SIG-M5 treated with dmso at 0.1 percent for 504 hours (cell line): Measurements from ENCODE around the gene CNGA2.

ENCODE experiments used
- DNase-seq: peaks from one replicate; lab custom pipeline; 2025; ENCODE audit not compliant: unreplicated experiment; lab: John Stamatoyannopoulos, UW

Gene CNGA2

DNA sequence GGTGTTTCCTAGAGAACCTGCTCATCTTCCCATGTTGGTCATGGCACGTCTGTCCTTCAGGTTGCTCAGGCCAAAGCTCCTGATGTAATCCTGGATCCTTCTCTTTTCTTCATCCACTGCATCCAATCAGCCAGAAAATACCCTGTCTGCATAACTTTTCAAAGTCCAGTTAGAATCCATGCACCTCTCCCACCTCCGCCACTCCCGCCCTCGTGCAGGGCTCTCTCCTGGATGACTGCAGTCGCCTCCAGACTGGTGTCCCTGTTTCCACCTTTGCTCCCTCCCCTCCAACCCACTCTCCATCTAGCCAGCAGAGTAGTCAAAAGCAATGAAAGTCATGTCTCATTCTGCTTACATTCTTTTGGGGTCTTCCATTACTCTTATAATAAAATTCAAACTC is 16.0 kb downstream of the CNGA2 start:
- no peak for DNase-seq

DNA sequence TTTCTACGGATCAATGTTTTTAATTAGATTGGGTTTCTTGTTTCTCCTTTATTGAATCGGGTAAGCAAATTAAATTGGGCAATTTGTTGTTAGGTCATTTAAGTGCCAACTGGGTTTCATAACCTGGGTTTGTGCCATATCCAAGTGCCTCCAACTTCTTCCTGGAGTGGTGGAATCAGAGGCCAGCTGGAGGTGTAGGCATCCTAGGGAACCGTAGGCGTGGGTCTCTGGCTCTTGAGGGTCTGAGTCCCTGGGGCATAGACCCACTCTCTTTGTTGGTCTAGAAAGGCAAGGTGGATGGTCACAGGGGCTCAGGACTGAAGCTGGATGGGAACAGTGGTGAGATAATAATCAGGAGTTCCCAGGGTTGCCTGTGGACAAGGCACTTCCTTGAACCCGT is 18.3 kb downstream of the CNGA2 start:
- DNase-seq = no peak

DNA sequence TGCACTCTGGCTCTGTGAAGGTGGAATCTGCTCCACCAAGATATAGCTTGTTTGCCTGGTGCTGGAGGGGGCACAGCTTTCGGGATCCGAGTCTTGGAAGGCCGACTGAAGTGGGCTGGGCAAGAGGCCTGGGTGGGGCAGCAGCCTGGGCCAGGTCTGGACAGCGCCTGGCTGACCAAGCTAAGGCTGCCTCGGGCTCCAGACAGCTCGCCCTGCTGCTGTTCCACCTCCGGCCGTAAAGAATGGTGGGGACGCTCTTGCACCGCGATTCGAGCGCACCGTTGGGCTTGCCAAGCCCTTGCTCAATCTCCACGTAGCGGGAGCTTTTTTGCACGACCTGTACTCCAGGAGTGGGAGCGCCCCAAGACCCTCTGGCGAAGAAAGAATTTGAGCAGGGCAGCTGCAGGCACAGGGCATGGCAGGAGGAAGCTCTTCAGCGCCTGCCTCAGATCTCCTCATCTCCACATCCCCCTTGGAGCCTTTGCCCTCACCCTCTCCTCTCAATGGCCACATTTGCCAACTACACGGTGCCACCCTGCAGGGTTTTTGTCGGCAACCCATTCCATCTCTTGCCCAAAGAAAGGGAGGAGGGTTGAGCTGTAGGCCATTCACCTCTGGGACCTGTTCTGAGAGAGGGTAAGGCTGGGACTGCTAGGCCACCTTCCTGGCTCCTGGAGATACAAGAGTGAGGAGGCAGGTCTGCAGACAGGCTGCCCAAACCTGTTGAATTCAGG is 18.9 kb downstream of the CNGA2 start:
- peak; percentile 28 for DNase-seq

DNA sequence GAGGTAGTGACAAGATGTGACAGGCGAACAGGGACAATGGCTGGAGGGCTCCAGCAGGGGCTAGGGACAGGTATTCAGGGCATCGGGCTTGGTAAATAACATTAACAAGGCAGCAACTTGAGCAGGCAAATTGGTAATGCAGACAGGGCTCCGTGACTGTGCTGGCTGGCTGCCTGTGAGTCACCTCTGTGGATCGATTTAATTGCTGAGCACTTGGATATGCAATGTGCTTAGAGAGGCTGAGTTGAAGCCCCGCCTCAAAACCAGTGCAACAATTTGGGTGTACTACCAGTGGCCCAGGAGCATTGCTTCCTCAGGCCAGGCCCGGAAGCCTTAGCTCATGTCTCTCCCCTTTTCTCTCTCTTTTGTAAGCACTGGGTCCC is 19.5 kb downstream of the CNGA2 start:
- DNase-seq = no peak

DNA sequence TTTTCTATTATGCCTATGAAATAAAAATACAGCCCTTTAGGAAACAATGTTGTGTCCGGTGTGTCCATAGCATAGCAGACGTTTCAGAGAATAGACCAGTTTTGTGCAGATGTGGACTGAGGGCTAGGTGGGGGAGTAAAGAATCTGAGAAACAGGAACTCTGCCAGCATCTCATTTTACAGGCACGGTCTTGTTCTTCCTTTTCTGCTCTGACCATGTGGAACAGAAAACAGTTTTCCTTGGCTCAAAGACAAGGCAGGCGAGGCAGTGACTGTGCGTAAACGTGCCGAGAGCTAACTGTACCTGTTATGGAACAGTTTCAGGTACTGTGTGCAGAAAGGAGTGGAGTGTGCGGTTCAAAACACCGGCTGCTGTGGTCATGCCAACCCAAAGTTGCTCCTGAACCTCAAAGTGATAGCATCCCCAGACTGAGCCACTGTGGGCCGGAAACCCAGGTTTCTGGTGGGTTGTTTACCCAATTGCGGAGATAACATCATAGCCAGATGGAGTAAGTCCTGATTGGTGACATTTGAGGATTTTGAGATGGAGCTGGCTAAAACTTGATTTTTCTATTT is 20.2 kb downstream of the CNGA2 start:
- DNase-seq = no peak

DNA sequence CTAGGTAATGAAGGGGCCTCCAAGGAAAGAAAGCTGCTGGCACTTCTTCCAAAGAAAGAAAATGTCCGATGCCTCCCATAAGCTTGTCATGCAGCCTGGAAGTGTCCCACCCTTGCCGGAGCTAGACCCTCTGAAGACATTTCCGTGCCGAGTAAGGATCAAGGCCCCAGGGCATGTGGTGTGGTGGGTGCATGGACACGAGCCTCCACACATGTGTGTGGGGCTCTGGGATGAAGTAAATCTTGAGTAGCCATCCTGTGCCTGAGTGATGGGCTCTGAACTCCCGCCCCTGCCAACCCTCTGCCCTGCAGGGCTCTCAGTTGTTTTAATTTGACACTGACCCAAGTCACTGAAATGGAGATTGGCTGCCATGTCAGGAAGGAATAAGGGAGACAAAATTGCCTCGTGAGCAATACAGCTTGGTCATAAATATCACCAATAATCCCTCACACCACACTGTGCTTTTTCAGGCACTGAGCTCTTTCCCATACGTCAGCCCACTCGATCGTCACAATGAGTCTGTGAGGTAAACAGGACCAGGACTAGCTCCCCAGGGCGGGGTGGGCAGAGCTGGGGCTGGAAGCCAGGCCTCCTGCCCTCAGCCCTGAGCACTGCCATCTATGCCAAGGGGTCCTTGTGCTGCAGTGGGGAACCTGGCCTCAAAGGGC is 24.6 kb downstream of the CNGA2 start:
- DNase-seq = no peak

DNA sequence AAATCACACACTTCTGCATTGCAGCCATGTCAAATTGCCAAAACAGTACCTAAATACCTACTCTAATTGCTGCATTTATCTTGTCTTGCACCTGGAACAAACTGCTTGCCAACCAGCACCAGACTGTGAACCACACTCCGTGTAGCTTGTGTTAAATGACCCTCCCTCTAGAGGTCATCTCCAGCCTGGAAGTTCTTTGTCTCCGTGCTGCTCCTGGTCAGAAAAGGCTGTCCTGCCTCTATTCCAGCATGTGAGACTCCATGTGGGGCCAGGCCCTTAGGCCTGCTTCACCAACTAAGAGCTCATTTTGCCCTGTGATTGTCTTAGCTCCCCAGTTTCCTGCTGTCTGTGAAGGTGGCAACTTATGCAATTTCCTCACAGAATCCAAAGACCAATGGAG is 28.3 kb downstream of the CNGA2 start:
- no peak for DNase-seq

DNA sequence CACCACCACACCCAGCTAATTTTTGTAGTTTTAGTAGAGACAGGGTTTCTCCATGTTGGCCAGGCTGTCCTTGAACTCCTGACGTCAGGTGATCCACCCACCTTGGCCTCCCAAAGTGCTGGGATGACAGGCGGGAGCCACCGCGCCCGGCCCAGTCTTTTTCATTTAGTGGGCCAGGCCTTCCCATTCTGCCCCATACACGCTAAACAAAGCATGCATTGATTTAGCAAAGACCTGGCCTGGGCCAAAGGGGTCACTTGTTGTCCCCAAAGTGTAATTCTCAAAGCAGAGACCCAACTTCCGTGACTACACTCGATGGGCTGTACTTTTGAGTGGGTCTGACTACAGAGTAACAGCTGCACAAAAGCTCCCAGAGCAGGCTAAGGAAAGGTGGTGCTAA is 29.2 kb downstream of the CNGA2 start:
- no peak for DNase-seq

DNA sequence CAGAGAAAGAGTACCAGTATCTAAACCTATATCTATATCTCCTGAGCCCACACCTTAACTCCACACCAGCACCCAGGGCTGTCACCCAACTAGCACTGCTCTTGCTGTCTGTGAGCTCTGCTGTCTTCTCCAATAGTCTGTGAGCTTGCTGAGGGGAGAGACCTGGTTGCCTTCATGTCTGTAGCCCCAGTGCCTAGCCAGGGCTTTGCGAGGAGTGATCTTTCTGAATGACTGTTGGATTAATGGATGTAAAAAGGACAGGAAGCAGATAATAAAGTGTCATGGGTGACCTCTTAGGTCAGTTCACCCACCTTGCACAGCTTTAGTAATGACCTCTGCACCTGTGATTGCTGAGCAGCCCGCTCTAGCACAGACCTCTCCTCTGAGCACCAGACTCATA is 30.5 kb downstream of the CNGA2 start:
- DNase-seq = no peak

DNA sequence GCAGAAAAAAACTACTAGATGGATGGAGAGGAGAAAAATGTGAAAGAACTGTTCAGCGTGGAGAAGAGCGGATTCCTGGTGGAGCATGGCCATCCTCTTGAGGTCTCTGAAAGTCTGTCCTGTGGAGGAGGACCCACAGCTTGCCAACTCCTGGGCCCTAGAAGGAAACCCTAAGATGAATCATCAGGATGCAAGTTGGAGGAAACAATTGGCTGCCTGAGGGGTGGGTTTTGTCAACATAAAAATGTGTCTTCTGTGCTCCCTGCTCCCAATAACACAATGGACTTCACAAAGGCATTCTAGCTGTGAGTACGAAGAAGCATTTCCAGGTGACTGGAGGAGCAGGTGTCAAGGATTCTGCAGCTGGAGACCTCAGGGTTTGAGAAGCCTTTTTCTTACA is 37.2 kb downstream of the CNGA2 start:
- DNase-seq = no peak

DNA sequence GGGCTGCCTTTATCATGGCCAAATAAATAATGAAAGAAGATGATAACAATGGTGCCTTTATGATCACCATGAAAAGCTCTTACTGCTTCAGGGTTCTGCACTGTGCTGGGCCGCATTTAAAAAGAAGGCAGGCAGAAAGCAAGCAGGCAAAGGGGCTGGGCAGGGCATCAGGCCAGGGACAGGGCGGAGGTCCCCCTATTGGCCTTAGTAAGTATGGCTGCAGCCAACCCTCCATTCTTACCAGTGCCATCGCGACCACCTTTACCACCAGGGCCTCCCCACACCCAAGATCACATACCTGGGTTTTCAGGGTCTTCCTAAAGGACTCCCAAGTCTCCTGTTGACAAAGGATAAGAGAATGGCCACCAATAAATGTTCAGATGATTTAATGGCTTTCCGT is 38.9 kb downstream of the CNGA2 start:
- no peak for DNase-seq

DNA sequence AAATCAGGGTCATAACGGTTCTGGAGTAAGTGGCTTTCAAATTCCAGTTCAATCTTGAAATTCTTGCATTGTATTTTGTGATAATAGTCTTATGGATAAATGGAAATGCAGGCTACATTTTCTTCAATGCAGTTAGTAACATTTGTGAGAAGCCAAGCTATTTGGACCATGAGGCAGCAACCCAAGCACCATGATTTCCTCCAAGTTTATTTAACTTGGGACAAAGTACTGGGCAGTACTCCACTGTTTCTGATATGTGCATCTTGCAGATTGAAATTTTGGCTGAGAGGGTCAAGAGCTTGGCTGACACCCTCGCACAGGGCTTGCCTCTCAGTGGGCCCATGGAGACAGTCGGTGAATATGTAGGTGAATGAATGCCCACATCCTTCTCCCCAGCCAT is 39.9 kb downstream of the CNGA2 start:
- DNase-seq = no peak

DNA sequence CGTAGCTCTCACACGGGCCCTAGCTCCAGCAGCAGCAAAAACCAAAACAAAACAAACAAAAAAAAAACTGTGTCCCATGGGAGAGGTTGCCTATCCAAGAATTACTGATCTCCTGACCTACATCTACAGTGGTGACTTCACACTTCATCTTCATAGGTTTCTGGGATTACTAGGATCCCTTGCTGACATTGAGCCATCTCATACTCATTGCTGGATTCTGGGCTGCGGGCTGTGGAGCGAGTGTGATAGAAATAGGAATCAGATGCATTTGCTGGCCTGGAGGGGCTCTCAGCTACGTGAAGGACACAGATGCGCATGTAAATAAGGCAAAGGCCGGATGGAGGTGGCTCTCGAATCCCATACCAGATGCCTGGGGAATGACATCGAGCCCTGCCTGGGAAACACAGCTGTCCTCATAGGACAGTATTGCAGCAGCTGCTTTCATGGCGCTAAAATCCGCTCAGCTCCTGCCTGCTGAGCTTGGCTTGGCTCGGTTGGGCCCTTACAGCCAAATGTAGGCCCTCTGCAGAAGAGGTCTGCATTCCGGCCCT is 41.7 kb downstream of the CNGA2 start:
- no peak for DNase-seq

DNA sequence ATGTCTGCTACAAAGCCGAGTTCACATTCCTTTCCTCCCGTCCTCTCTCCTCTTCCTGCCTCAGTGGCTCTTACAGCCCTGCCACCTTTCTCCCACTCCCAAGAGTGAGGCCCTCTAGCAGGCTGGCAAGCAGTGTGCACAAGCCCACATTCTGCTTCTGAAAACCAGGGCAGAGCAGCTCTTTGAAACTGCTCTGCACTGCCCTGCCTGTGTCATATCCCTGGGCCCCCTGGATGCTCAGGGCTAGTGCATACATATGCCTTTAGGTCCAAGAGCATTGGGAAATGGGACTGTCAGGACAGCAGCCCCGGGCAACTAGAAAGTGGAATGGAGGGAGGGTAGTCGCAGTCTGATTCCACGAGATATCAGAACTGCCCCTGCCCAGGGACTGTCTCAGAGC is 42.4 kb downstream of the CNGA2 start:
- no peak for DNase-seq

DNA sequence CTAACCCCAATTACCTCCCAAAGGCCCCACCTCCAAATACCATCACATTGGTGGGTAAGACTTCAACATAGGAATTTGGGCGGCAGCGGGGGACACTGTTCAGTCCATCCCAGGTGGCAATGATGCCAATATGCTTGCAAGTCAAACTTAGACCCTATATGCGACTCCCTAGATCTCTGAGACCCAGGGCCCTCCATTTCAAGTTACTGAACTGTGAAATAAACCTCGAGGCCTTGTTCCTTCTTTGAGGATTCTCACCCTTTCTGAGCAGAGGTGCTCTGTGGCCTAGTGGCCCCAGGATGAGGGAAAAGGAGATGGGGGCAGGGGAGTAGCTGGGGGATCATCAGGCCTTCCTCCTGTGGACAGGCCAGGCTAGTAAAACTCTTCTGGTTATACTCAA is 44.7 kb downstream of the CNGA2 start:
- DNase-seq = no peak

DNA sequence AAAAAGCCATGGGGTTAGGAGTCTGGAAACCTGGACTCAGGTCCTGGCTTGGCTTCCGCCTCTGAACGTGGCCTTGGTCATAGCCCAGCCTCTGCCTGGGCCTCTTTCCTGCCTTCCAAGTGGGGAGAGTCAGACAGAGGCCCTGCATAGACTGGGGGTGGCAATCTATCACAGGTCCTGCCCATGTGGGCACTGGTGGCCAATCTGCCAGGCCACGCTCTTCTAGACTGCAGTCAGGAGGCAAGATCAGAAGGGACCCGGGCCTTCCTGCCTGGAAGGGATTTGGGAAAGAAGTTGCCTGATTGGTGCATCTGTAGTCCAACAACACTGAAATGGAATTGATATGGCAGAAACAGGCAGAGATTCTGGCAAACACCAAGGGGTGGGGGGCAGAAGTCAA is 46.1 kb downstream of the CNGA2 start:
- no peak for DNase-seq

DNA sequence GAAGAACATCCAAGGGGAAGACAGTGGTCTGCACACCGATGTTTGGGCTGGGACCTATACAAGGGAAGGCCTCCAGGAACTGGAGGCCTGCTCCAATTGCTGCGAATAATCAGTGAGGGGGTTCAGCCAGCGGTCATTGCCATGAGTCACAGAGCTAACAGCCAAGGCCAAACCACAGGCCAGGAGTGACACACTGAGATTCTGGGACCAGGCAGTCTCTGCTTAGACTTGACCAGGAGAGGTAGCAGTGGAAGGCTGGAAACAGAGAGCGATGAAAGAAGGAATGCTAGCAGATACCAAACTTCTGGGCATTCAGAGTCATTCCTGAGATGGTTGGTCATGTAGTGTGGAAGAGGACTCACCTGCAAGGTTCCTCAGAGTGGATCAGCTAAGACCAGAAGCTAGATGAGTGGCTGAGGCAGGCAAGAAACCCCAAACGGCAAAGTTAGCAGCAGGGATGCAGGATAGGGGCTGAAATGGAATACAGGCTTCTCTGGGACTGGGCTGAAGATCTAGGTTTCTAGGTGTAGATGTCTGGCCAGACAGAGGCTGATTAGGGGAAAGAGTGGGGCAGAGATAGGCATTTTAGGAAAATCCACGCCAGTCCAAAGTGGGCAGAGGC is 54.7 kb downstream of the CNGA2 start:
- no peak for DNase-seq

DNA sequence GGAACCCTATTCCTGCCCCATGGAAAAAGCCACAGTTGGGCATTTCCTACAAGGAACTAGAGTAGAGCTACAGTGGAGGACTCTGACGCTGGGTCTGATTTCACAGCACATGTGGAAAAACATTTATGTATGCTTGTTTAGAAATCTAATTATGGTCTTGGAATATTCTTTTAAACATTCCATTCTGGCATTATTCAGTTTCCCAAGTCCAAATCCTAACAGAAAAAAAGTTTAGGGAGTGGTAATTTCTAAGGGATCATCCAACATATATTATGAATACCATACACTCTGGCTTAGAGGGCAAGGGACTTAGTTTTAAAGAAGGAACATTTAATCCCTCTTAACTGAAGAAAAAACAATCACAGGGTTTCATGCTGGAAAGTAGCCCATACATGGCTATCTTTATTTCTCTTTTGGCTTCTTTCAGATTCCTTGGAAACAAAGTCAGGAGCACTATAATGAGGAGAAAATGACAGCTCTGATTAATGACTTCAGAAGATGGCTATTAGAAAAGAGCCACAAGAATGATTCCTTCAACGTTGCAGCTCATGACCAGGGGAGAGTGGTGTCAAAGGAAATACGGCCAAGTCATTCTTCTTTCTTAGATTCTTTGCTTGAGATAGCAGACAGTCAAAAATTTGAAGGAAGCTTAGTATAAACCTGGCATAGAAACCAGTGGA is 56.1 kb downstream of the CNGA2 start:
- no peak for DNase-seq

DNA sequence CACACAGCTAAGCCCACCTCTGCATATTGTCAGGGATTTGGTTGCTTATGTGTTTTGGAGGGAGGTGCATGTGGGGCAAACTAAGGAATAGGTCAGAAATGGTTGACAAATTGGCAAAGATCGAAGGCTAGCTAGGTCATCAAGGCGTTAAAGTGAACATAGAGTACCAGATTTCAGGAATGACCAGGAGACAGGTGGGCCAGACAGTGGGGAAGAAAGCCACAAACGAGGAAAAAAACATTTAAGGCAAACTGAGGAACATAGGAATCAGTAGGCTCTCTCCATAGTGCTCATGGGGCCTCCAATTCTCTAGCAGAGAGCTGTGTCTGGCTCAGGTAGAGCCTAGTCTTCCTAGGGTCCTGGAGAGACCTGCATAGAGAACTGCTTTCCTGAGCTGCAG is 57.4 kb downstream of the CNGA2 start:
- DNase-seq = no peak

DNA sequence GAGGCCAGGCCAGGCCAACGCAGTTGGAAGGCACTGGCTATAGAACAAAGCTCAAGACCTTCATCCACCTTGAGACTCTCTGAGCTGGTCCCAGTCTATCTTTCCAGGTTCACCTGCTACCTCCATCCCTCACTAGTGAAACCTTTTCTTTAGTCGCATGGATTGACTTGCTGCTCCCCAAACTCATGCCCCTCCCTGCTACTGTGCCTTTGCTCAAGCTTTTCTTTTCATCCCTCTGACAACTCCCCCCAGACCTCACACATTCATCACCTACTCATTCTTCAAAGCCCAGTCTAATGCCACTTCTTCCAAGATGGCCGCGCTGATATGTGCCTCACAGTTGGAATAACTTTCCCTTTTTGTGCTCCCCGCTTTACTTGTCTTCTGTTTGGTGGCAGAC is 58.0 kb downstream of the CNGA2 start:
- DNase-seq = no peak

DNA sequence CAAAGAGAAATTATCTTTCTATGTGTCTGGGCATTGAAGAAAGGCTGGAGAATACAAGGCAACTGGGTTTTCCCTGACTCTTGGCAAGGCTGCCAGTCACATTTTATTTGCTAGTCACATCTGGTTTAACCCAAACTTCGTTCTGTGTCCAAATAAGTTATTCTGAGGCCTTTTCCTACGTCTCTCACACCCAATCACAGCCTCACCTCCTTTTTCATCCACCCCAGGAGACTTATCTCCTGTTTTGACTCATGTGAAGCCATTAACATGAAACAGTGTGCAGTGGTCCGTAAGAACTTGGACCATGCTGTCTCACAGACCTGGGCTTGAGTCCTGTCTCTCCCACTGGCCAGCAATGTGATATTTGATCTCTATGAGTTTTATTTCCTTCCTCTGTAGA is 59.3 kb downstream of the CNGA2 start:
- DNase-seq = no peak
